Activated CD8-positive, alpha-beta memory T cell treated with anti-CD3 and anti-CD28 coated beads for 48 hours (primary cell): ENCODE data around the gene MIF4GD.
"Not testable (repeated sequence)": the region's sequence is repeated elsewhere in the genome, so short reads cannot be mapped to it uniquely, and the experiment has no call there.

Source experiments
- DNase-seq, 3 experiments: peaks; one replicate each; pipeline ENCODE4 v3.0.0-alpha.2; 2020; ENCODE audit warnings: low read depth in 2 of 3, low spot score in 2 of 3

MIF4GD gene

GRCh38 chr17:75261336-75262111 lies 9.5 kb downstream of the MIF4GD start, which contains the start of the genes GGA3 and MRPS7:
GGA3 (minus strand) TSS chr17:75261606; CDS start chr17:75261587, 19 bp downstream.
MRPS7 (plus strand) TSS chr17:75261879; CDS start chr17:75261901, 22 bp downstream.
- DNase-seq = peak; percentile 87 to 97 (median 89)

GRCh38 chr17:75260641-75261335 lies 10.2 kb downstream of the MIF4GD start:
- no peak for DNase-seq

- not testable (repeated sequence) for DNase-seq
Measured at GRCh38 chr17:75257228-75257627, 13.8 kb downstream of the MIF4GD start.

GRCh38 chr17:75255954-75256698 lies 14.9 kb downstream of the MIF4GD start:
- DNase-seq = not testable (repeated sequence)

- DNase-seq = no peak
Measured at GRCh38 chr17:75252039-75252816, 18.8 kb downstream of the MIF4GD start.

- DNase-seq = peak; percentile 40 to 61 (median 50)
Measured at GRCh38 chr17:75250009-75250471, 21.0 kb downstream of the MIF4GD start.

GRCh38 chr17:75249564-75249963 lies 21.5 kb downstream of the MIF4GD start:
- no peak for DNase-seq

GRCh38 chr17:75246404-75246803 lies 24.6 kb downstream of the MIF4GD start:
- DNase-seq = no peak

- DNase-seq = no peak
Measured at GRCh38 chr17:75245011-75245410, 26.0 kb downstream of the MIF4GD start.

GRCh38 chr17:75244133-75244866 lies 26.7 kb downstream of the MIF4GD start:
- DNase-seq = no peak

- no peak for DNase-seq
Measured at GRCh38 chr17:75242461-75243042, 28.5 kb downstream of the MIF4GD start.

GRCh38 chr17:75241996-75242460 lies 29.0 kb downstream of the MIF4GD start:
- no peak for DNase-seq

- DNase-seq = no peak
Measured at GRCh38 chr17:75241502-75241901, 29.5 kb downstream of the MIF4GD start.

- DNase-seq = no peak
Measured at GRCh38 chr17:75241143-75241430, 29.9 kb downstream of the MIF4GD start.

- no peak for DNase-seq
Measured at GRCh38 chr17:75240394-75241142, 30.5 kb downstream of the MIF4GD start.

- no peak for DNase-seq
Measured at GRCh38 chr17:75239778-75240393, 31.1 kb downstream of the MIF4GD start.

- DNase-seq = no peak
Measured at GRCh38 chr17:75239214-75239613, 31.8 kb downstream of the MIF4GD start.

- DNase-seq = no peak
Measured at GRCh38 chr17:75238684-75239191, 32.3 kb downstream of the MIF4GD start.
